NCI-H128 (cell line): ENCODE measurements around the gene JAKMIP1.

Experiments
- DNase-seq: peaks from one replicate; lab custom pipeline; 2025; ENCODE audit not compliant: unreplicated experiment; lab: John Stamatoyannopoulos, UW

The JAKMIP1 gene

GRCh38 chr4:6069845-6070709 lies 130.3 kb downstream of the JAKMIP1 start:
- no peak for DNase-seq

- no peak for DNase-seq
Observed at GRCh38 chr4:6068986-6069385, 131.4 kb downstream of the JAKMIP1 start.

- no peak for DNase-seq
Observed at GRCh38 chr4:6065934-6066590, 134.3 kb downstream of the JAKMIP1 start.

- no peak for DNase-seq
Observed at GRCh38 chr4:6065166-6065565, 135.2 kb downstream of the JAKMIP1 start.

- no peak for DNase-seq
Observed at GRCh38 chr4:6064383-6064782, 136.0 kb downstream of the JAKMIP1 start.

GRCh38 chr4:6063684-6064083 lies 136.7 kb downstream of the JAKMIP1 start:
- DNase-seq = no peak

GRCh38 chr4:6062133-6062532 lies 138.2 kb downstream of the JAKMIP1 start:
- DNase-seq = no peak

GRCh38 chr4:6059375-6059805 lies 141.0 kb downstream of the JAKMIP1 start:
- no peak for DNase-seq

- DNase-seq = no peak
Observed at GRCh38 chr4:6058531-6059374, 141.6 kb downstream of the JAKMIP1 start.

- DNase-seq = no peak
Observed at GRCh38 chr4:6056976-6057766, 143.2 kb downstream of the JAKMIP1 start.

GRCh38 chr4:6055436-6055835 lies 144.9 kb downstream of the JAKMIP1 start:
- no peak for DNase-seq

- no peak for DNase-seq
Observed at GRCh38 chr4:6055030-6055429, 145.3 kb downstream of the JAKMIP1 start.

GRCh38 chr4:6054162-6054922 lies 146.0 kb downstream of the JAKMIP1 start:
- DNase-seq = no peak

GRCh38 chr4:6052679-6053078 lies 147.7 kb downstream of the JAKMIP1 start:
- DNase-seq = no peak

GRCh38 chr4:6050551-6050950 lies 149.8 kb downstream of the JAKMIP1 start:
- DNase-seq = no peak

GRCh38 chr4:6049985-6050384 lies 150.4 kb downstream of the JAKMIP1 start:
- no peak for DNase-seq

- no peak for DNase-seq
Observed at GRCh38 chr4:6049278-6049677, 151.1 kb downstream of the JAKMIP1 start.

- DNase-seq = no peak
Observed at GRCh38 chr4:6048537-6048936, 151.8 kb downstream of the JAKMIP1 start.

GRCh38 chr4:6047130-6047673 lies 153.1 kb downstream of the JAKMIP1 start:
- DNase-seq = no peak
